Middle frontal gyrus (tissue), 1 donor: ENCODE results near the gene ZBTB37.
A peak's percentile ranks its signal among the peaks of the same experiment; 100 is the strongest.
"Not testable (repeated sequence)": the region's sequence is repeated elsewhere in the genome, so short reads cannot be mapped to it uniquely, and the experiment has no call there.

Experiments used
- DNase-seq: peaks from one replicate; pipeline ENCODE4 v3.0.0-alpha.2; 2015; ENCODE audit warnings: low spot score; ENCODE audit errors: extremely low spot score

The ZBTB37 gene

GRCh38 chr1:173865468-173866164 is 2.6 kb upstream of the ZBTB37 start:
- DNase-seq: no peak

- no peak for DNase-seq
Observed at GRCh38 chr1:173866413-173867115, 1.6 kb upstream of the ZBTB37 start.

GRCh38 chr1:173867141-173867752 is 933 bp upstream of the ZBTB37 start:
- no peak for DNase-seq

- DNase-seq: peak; percentile 96
Observed at GRCh38 chr1:173867753-173868265, 371 bp upstream of the ZBTB37 start, which contains the start of gene GAS5. GAS5 (minus strand) TSS chr1:173867989.

- DNase-seq: no peak
Observed at GRCh38 chr1:173869021-173869359, 810 bp downstream of the ZBTB37 start.

- no peak for DNase-seq
Observed at GRCh38 chr1:173870252-173871075, 2.3 kb downstream of the ZBTB37 start.

- DNase-seq: no peak
Observed at GRCh38 chr1:173871091-173871490, 2.9 kb downstream of the ZBTB37 start.

GRCh38 chr1:173871500-173871899 is 3.3 kb downstream of the ZBTB37 start:
- DNase-seq: no peak

- no peak for DNase-seq
Observed at GRCh38 chr1:173876732-173877131, 8.6 kb downstream of the ZBTB37 start.

- DNase-seq: no peak
Observed at GRCh38 chr1:173878251-173878650, 10.1 kb downstream of the ZBTB37 start.

GRCh38 chr1:173881117-173881516 is 12.9 kb downstream of the ZBTB37 start:
- DNase-seq: not testable (repeated sequence)

GRCh38 chr1:173884701-173885100 is 16.5 kb downstream of the ZBTB37 start:
- DNase-seq: no peak

- DNase-seq: no peak
Observed at GRCh38 chr1:173886746-173887611, 18.8 kb downstream of the ZBTB37 start.

- DNase-seq: no peak
Observed at GRCh38 chr1:173887627-173888026, 19.4 kb downstream of the ZBTB37 start.

- DNase-seq: no peak
Observed at GRCh38 chr1:173888749-173889148, 20.6 kb downstream of the ZBTB37 start.

GRCh38 chr1:173889885-173890284 is 21.7 kb downstream of the ZBTB37 start:
- DNase-seq: no peak

- no peak for DNase-seq
Observed at GRCh38 chr1:173893611-173894010, 25.4 kb downstream of the ZBTB37 start.

GRCh38 chr1:173894189-173894588 is 26.0 kb downstream of the ZBTB37 start:
- no peak for DNase-seq

GRCh38 chr1:173900427-173900826 is 32.2 kb downstream of the ZBTB37 start:
- no peak for DNase-seq

GRCh38 chr1:173900992-173901391 is 32.8 kb downstream of the ZBTB37 start:
- no peak for DNase-seq
